Fibroblast of lung (primary cell): ENCODE data around the gene CD151. TPM values are rescaled to one million over a fixed set of nuclear protein-coding genes. Genes with fewer than 3 reads are reported as not detected.

ENCODE experiments used
- DNase-seq, 2 donors: peaks; one replicate each; pipeline versions ENCODE4 v3.0.0 to v3.0.0-alpha.2; 2010; ENCODE audit warnings: low read depth in 2 of 2
- H2AFZ ChIP-seq: 2 replicates; pipeline ENCODE4 v1.5.1; 2012; ENCODE audit warnings: low read length, control low read depth, inconsistent platforms
- H3K27ac ChIP-seq: 2 replicates; pipeline ENCODE4 v1.5.1; 2011; ENCODE audit warnings: low read length, control low read depth; ENCODE audit not compliant: insufficient read depth
- H3K27me3 ChIP-seq: 2 replicates; pipeline ENCODE4 v1.5.1; 2011; ENCODE audit warnings: mild to moderate bottlenecking, low read length; ENCODE audit not compliant: control insufficient read depth, insufficient read depth
- H3K36me3 ChIP-seq: 2 replicates; pipeline ENCODE4 v1.5.1; 2011; ENCODE audit warnings: low read length; ENCODE audit not compliant: control insufficient read depth, insufficient read depth
- H3K4me1 ChIP-seq: 2 replicates; pipeline ENCODE4 v1.5.1; 2011; ENCODE audit warnings: low read length; ENCODE audit not compliant: control insufficient read depth, insufficient read depth; ENCODE audit errors: extremely low read depth
- H3K4me2 ChIP-seq: 2 replicates; pipeline ENCODE4 v1.5.1; 2011; ENCODE audit warnings: low read length, control low read depth; ENCODE audit not compliant: insufficient read depth; ENCODE audit errors: extremely low read depth
- H3K4me3 ChIP-seq, 4 experiments: fragments of 200-600 bp in 1 of 4; sonication (generic) in 1 of 4; replicated peaks in 1 of 4; 2 replicates each; pipeline ENCODE4 v1.5.1; 2011 to 2016; ENCODE audit warnings: low read length in 4 of 4, low read depth in 3 of 4, mild to moderate bottlenecking in 3 of 4, control low read depth in 2 of 4, inconsistent platforms in 1 of 4, mixed read lengths in 1 of 4; ENCODE audit not compliant: insufficient read depth in 1 of 4; ENCODE audit errors: control extremely low read depth in 1 of 4
- H3K79me2 ChIP-seq: 2 replicates; pipeline ENCODE4 v1.5.1; 2012; ENCODE audit warnings: mild to moderate bottlenecking, low read length, inconsistent platforms; ENCODE audit not compliant: control insufficient read depth, insufficient read depth
- H3K9ac ChIP-seq: 2 replicates; pipeline ENCODE4 v1.5.1; 2011; ENCODE audit warnings: mild to moderate bottlenecking, low read length, control low read depth; ENCODE audit not compliant: insufficient read depth
- H3K9me3 ChIP-seq: 2 replicates; pipeline ENCODE4 v1.5.1; 2012; ENCODE audit warnings: low read depth, low read length; ENCODE audit not compliant: control insufficient read depth, insufficient read depth
- H4K20me1 ChIP-seq: 2 replicates; pipeline ENCODE4 v1.5.1; 2011; ENCODE audit warnings: low read length; ENCODE audit not compliant: control insufficient read depth, insufficient read depth; ENCODE audit errors: extremely low read depth
- EZH2 ChIP-seq: IDR thresholded peaks from 2 replicates; pipeline ENCODE4 v1.5.1; 2012; ENCODE audit warnings: low read length, control low read depth, mild to moderate bottlenecking; ENCODE audit errors: missing control alignments
- polyA plus RNA-seq, 2 donors: library from polyadenylated mRNA; depleted of rRNA in 1 of 2; stranded (reverse) in 1 of 2; unstranded in 1 of 2; fragments of >200 nt; gene quantifications; 2 replicates each; pipeline ENCODE4 v1.2.1, GENCODE V29; 2011 to 2012; ENCODE audit warnings: missing spikeins in 1 of 2
- total RNA-seq: library from RNA; depleted of rRNA; stranded (reverse); fragments of >200 nt; gene quantifications from 2 replicates; pipeline ENCODE4 v1.2.1, GENCODE V29; 2014
- TF ChIP-seq, protein P1 (sequence below), 2 donors: IDR thresholded peaks in 1 of 2; conservative IDR thresholded peaks in 1 of 2; 1 replicate in 1 of 2; 2 replicates in 1 of 2; pipeline ENCODE4 v1.5.1; 2011 to 2012; ENCODE audit warnings: low read length in 2 of 2, control low read depth in 1 of 2, inconsistent platforms in 1 of 2, low read depth in 1 of 2, mild to moderate bottlenecking in 1 of 2

Gene CD151
- total and polyA plus RNA-seq, 2 donors (not counting 1 experiment from before 2014, with no cell fraction given) = 547 to 711 TPM

DNA sequence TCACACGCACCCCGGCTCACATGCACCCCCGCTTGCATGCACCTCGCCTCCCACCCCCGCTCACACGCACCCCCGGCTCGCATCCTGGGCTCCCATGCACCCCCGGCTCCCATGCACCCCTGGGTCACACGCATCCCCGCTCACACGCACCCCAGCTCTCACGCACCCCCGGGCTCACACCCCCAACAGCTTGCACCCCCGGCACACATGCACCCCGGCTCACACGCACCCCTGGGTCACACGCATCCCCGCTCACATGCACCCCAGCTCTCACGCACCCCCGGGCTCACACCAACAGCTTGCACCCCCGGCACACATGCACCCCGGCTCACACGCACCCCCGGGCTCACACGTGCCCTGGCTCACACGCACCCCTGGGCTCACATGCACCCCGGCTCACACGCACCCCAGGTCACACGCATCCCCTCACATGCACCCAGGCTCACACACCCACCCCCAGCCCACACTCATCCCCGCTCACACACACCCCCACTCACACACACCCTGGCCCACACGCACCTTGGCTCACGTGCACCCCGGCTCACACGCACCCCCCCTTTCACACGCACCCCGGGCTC lies 26.1 kb downstream of the CD151 start:
- no peak for DNase-seq
- Histone ChIP-seq H3K9me3 (no peaks in the 10 kb centered on the region), H3K36me3 (peaks cover 21% of the 10 kb centered on the region), H3K27ac (peak overlapping the region; percentile 23), H3K4me3 (peak overlapping the region in 1 of 4 experiments; percentile 42), H3K79me2 (peaks cover 18% of the 10 kb centered on the region), H3K27me3 (no peaks in the 10 kb centered on the region), H3K9ac (peak overlapping the region; percentile 4), H3K4me1 (peaks cover 18% of the 10 kb centered on the region), H2AFZ (no peak overlapping the region), H4K20me1 (no peaks in the 10 kb centered on the region), H3K4me2 (peak overlapping the region; percentile 23)
- TF ChIP-seq, protein P1, sequence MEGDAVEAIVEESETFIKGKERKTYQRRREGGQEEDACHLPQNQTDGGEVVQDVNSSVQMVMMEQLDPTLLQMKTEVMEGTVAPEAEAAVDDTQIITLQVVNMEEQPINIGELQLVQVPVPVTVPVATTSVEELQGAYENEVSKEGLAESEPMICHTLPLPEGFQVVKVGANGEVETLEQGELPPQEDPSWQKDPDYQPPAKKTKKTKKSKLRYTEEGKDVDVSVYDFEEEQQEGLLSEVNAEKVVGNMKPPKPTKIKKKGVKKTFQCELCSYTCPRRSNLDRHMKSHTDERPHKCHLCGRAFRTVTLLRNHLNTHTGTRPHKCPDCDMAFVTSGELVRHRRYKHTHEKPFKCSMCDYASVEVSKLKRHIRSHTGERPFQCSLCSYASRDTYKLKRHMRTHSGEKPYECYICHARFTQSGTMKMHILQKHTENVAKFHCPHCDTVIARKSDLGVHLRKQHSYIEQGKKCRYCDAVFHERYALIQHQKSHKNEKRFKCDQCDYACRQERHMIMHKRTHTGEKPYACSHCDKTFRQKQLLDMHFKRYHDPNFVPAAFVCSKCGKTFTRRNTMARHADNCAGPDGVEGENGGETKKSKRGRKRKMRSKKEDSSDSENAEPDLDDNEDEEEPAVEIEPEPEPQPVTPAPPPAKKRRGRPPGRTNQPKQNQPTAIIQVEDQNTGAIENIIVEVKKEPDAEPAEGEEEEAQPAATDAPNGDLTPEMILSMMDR (conservative IDR thresholded peaks at IDR 0.05 in 1 of 2, IDR thresholded peaks at IDR 0.05 in 1 of 2; ENCODE audit: low read depth in 1 of 2, low read length in 2 of 2) = no peak
- no peak for TF ChIP-seq EZH2

DNA sequence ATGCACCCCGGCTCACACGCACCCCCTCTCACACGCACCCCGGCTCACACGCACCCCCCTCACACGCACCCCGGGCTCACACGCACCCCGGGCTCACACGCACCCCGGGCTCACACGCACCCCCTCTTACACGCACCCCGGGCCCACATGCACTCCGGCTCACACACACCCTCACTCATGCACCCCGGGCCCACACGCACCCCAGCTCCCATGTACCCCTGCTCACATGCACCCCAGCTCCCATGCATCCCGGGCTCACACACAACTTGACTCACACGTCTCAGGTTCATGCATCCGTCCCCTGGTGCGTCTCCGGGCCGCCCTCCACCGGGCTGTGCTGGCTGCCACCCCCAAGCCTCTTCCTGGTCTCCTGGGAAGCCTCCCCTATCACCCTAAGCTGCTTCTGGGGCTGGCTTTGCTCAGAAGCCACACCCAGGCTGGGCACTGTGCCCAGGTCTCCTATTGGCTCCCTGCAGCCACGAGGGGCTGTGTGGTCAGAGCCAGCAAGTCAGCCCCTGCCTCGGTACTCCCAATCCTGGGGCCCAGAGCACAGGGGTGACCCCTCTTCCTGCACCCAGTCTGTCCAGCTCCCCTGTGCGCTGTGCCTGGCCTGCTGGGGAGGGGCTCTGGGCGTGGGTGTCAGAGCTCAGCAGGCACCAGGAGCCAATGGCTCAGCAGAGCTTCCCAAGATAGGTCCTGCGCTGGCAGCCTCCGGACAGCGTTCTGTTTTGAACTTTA lies 26.8 kb downstream of the CD151 start:
- peak overlapping the region; percentile 49 for H3K9ac ChIP-seq
- H3K4me2 ChIP-seq = peak overlapping the region; percentile 67
- no peak for TF ChIP-seq EZH2
- TF ChIP-seq, protein P1 (conservative IDR thresholded peaks at IDR 0.05 in 1 of 2, IDR thresholded peaks at IDR 0.05 in 1 of 2; ENCODE audit: low read depth in 1 of 2, low read length in 2 of 2) = no peak
- H3K4me1 ChIP-seq = peaks cover 18% of the 10 kb centered on the region
- peak overlapping the region; percentile 72 for H3K27ac ChIP-seq
- H3K9me3 ChIP-seq = no peaks in the 10 kb centered on the region
- no peak overlapping the region for H2AFZ ChIP-seq
- peaks cover 20% of the 10 kb centered on the region for H3K36me3 ChIP-seq
- DNase-seq = peak; percentile 80 to 94
- H3K27me3 ChIP-seq = no peaks in the 10 kb centered on the region
- peaks cover 18% of the 10 kb centered on the region for H3K79me2 ChIP-seq
- peak overlapping the region in 2 of 4 experiments; percentile 42 to 43 for H3K4me3 ChIP-seq
- no peaks in the 10 kb centered on the region for H4K20me1 ChIP-seq

DNA sequence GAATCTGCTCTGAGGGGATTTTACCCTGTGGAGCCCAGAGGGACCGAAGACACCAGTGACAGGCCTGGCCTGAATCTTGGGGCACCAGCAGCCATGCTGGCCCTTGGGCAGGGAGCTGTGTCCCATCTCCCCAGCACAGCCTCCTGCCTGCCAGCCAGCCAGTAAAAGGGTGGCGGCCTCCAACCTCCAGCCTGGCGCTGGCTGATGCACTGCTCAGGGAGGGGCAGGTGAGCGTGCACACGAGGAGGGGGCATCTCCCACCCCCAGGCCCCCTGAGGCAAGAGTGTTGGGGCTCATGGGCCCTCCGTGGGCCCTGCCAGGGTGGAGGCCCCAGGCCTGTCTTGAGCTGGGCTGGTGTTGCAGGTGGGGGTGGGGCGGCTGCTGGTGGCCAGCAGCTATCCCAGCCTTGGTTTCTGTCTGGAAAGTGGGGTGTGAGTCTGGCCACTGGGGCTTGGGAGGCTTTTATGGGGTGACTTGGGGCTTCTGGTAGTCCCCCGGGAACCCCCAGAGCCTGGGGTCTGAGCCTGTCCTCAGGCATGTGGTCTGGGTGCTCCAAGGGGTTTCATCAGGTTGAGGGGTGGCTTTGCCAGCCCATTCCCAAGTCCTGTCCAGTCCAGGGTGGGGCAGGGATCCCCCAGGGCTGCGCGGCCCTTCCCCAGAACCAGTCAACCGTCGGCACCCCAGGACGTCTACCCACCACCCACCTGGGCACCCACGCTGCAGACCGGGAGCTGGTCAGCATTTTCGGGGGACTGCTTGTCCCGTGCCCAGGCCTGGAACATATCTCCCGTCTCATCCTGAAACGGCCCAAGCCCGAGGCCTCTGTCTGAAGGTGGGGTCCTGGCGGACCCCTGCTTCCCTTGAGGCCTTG lies 27.7 kb downstream of the CD151 start:
- H3K9ac ChIP-seq = peak overlapping the region; percentile 49
- peaks cover 18% of the 10 kb centered on the region for H3K79me2 ChIP-seq
- H3K4me1 ChIP-seq = peaks cover 18% of the 10 kb centered on the region
- H3K4me3 ChIP-seq = peak overlapping the region in 1 of 4 experiments; percentile 42
- H3K27me3 ChIP-seq = no peaks in the 10 kb centered on the region
- TF ChIP-seq, protein P1 (conservative IDR thresholded peaks at IDR 0.05 in 1 of 2, IDR thresholded peaks at IDR 0.05 in 1 of 2; ENCODE audit: low read depth in 1 of 2, low read length in 2 of 2) = no peak
- no peak for TF ChIP-seq EZH2
- no peaks in the 10 kb centered on the region for H3K9me3 ChIP-seq
- peaks cover 23% of the 10 kb centered on the region for H3K36me3 ChIP-seq
- H3K4me2 ChIP-seq = peak overlapping the region; percentile 67
- no peak for DNase-seq
- H3K27ac ChIP-seq = peak overlapping the region; percentile 72
- no peaks in the 10 kb centered on the region for H4K20me1 ChIP-seq
- no peak overlapping the region for H2AFZ ChIP-seq
